Measurements from ENCODE around the gene MAP10.

MAP10 gene, protein sequence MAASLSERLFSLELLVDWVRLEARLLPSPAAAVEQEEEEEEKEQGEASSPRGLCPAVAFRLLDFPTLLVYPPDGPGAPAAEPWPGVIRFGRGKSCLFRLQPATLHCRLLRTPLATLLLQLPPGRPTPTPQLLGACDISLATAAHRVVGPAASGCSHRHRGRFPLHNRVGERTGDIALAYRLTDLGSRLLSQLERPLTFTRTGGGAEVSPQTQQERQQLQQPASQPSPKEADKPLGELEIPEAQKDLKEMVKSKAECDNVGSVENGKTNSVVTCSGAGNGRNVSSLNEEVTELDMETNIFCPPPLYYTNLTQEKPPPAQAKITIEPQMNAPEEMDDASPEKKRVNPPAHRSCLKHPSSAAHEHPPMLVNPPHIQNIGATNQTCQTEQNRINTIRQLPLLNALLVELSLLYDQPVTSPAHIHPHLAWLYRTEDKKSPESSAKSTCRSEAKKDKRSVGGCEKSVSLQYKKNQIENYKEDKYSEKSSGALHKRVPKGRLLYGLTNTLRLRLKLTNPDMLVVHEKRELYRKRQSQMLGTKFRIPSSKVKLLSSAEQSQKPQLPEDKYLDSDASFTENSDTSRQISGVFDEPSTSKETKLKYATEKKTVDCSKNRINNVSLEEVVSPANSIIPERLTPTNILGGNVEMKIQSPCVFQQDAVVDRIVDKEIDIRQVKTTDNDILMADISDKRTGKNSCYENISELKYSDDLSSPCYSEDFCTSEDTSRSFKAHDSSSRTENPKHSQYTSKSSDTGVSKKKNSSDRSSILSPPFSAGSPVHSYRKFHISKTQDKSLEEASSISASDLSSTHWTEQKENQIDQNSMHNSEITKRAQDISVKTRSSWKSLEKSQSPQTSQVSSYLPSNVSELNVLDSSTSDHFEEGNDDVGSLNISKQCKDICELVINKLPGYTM

DNA sequence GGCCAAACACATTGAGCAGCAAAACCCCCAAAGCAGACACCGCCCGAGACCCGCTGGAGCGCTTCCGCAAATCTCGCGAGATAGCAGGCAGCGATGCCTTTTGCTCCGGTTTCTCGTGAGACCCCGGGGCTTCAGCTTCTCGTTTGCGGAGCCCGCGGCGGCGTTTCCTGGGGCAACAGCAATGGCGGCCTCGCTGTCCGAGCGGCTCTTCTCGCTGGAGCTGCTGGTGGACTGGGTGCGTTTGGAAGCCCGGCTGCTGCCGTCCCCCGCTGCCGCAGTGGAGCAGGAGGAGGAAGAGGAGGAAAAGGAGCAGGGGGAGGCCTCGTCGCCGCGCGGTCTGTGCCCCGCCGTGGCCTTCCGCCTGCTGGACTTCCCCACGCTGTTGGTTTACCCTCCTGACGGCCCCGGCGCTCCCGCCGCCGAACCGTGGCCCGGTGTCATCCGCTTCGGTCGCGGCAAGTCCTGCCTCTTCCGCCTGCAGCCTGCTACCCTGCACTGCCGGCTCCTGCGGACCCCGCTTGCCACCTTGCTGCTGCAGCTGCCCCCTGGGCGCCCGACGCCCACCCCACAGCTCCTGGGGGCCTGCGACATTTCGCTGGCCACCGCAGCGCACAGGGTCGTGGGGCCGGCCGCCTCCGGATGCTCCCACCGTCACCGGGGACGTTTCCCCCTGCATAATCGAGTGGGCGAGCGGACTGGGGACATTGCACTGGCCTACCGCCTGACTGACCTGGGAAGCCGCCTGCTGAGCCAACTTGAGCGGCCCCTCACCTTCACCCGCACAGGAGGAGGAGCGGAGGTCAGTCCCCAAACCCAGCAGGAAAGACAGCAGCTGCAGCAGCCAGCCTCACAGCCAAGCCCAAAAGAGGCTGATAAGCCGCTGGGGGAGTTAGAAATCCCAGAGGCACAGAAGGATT, at the start of gene MAP10:
Gene MAP10, plus strand, starts transcription at position 148 of the 917 bp plus-strand sequence. Its CDS starts 34 bp downstream, at position 182.
- TF ChIP-seq, protein P1, sequence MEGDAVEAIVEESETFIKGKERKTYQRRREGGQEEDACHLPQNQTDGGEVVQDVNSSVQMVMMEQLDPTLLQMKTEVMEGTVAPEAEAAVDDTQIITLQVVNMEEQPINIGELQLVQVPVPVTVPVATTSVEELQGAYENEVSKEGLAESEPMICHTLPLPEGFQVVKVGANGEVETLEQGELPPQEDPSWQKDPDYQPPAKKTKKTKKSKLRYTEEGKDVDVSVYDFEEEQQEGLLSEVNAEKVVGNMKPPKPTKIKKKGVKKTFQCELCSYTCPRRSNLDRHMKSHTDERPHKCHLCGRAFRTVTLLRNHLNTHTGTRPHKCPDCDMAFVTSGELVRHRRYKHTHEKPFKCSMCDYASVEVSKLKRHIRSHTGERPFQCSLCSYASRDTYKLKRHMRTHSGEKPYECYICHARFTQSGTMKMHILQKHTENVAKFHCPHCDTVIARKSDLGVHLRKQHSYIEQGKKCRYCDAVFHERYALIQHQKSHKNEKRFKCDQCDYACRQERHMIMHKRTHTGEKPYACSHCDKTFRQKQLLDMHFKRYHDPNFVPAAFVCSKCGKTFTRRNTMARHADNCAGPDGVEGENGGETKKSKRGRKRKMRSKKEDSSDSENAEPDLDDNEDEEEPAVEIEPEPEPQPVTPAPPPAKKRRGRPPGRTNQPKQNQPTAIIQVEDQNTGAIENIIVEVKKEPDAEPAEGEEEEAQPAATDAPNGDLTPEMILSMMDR (conservative IDR thresholded peaks at IDR 0.05; ENCODE audit: low read depth), result no peak
- POLR2A ChIA-PET (ENCODE audit: low non-redundant PET), result no interaction called here
- CTCF ChIA-PET, result interaction anchor here (0.6 kb wide), 1 partner anchor 74 kb away, joined by 3 read pairs; no protein-coding TSS in a partner anchor
- DNase-seq (ENCODE audit: low spot score), result peak; percentile 59
- H3K27ac ChIP-seq, result peak within 1 kb of the TSS; percentile 28; the same call in 1 of the 2 replicates

DNA sequence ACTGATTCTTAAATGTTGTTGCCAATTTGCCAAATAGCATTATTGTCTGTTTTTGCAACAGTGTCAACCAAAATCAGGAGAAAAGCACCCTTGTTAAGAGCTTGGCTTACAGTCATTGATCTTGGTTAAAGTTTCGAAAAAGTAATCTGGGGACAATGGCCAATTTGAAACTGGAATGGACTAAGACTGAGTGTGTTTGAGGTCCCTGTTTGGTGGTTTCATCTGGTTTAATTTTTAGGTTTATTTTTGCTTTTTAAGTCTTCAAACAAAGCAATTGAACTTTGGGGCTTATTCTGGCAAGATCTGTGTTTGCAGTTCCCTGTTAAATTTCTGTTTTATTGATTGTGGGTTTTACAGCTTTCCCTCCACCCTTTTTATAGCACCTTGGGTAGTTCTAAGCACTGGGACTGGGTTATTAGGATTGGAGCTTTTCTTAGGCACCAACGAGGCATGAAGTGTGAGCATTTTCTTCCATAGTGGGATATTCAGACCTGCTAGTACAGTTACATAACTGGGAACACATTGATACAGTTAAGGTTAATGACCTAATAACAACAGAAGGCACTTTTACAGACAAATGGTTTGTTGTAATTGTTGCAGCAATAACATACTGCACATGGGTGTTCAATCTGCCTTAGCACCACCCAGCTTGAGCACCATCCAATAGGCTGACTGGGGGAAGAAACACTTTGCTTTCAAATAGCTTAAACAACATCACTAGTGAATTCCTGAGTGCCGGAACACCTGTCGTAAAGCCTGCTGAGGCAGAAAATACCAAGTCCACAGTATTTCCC, 40.6 kb upstream of the MAP10 start:
- ChIA-PET POLR2A (ENCODE audit: low non-redundant PET) (no interaction called here), CTCF (no interaction called here)
- TF ChIP-seq, protein P1 (conservative IDR thresholded peaks at IDR 0.05; ENCODE audit: low read depth), result no peak
- no peak overlapping the region for H3K27ac ChIP-seq
- no peak for DNase-seq (ENCODE audit: low spot score)

DNA sequence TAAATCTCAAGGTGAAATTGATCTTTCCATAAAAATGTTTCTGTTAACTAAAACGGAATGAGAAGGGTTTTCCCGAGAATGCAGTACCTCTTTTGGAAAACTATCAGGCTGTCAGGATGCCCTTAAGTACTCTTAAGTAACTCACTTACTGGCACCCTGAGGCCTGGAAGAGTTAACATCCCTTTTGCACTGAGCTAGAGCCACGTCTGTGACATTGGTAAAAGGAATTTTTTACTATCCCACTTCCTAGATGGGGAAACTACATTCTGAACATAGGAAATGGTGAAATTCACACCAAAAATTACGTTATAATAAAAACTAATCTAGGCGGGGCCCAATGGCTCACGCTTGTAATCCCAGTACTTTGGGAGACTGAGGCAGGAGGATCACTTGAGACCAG, 39.7 kb upstream of the MAP10 start:
- no peak for DNase-seq (ENCODE audit: low spot score)
- CTCF ChIA-PET, result no interaction called here
- POLR2A ChIA-PET (ENCODE audit: low non-redundant PET), result no interaction called here
- TF ChIP-seq, protein P1 (conservative IDR thresholded peaks at IDR 0.05; ENCODE audit: low read depth), result no peak
- no peak overlapping the region for H3K27ac ChIP-seq

DNA sequence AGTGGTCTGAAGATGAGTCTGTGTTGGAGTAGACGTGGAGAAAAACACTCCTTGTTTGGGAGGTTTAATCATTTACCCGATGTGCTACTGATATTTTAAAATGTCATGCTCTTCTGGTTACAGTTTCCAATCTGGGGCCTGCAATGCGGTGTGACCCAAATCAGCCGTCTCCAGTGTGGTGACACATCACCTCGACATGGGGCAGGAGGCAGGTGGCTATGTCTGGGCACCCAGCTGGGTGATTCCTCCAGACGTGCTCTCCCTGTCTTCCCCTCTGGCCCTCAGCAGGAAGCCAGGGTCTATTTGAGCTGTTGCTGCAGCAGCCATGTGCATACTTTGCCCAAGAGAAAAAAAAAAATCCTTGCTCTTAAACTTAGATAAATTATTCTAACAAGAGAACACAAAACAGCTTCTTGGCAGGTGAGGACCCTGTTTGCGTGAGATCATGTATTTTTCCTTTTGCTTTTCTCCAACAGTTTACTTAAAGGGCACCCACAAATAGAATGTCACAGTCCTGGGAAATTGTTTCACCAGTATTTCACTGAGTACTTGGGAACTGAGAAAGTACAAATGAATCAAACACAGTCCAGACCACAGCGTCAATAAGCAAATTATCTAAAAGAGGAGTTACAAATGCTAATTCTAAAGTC, 38.9 kb upstream of the MAP10 start:
- ChIA-PET CTCF (interaction anchor here (0.7 kb wide), 1 partner anchor 91 kb away, joined by 3 read pairs; no protein-coding TSS in a partner anchor), POLR2A (ENCODE audit: low non-redundant PET) (no interaction called here)
- TF ChIP-seq, protein P1 (conservative IDR thresholded peaks at IDR 0.05; ENCODE audit: low read depth), result no peak
- no peak overlapping the region for H3K27ac ChIP-seq
- no peak for DNase-seq (ENCODE audit: low spot score)

DNA sequence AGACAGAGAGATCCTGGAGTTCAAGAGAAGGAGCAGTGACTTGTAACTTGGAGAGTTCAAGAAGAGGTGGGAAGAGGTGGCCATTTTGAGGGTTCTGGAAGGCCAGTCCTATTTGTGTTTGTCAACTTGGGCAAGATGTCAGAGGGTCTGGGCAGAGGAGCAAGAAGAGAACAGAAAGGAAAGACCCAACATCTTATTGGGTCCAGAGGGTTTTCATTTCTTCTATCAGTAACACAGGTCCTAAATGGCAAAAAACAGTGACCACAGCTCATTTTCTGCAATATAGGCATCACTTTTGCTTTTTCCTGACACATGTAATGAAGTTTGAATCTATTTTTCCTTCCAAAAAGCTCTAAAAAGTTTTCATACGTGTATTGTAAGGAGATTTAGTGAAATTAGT, 38.3 kb upstream of the MAP10 start:
- CTCF ChIA-PET, result interaction anchor here (0.7 kb wide), 1 partner anchor 91 kb away, joined by 3 read pairs; no protein-coding TSS in a partner anchor
- TF ChIP-seq, protein P1 (conservative IDR thresholded peaks at IDR 0.05; ENCODE audit: low read depth), result no peak
- POLR2A ChIA-PET (ENCODE audit: low non-redundant PET), result no interaction called here
- no peak for DNase-seq (ENCODE audit: low spot score)
- peak overlapping the region; percentile 93 for H3K27ac ChIP-seq
